K562 (cell line): ENCODE measurements around the gene USP38. TPM values are rescaled to one million over a fixed set of nuclear protein-coding genes. Genes with fewer than 3 reads are reported as not detected.

Experiments used
- CCNT2 ChIP-seq: IDR thresholded peaks from 2 replicates; pipeline ENCODE4 v1.6.1; 2011; ENCODE audit warnings: borderline replicate concordance, low read depth, mild to moderate bottlenecking, moderate library complexity, mixed read lengths, low read length; ENCODE audit not compliant: insufficient read length; ENCODE audit errors: extremely low read depth
- CHD2 ChIP-seq: IDR thresholded peaks from 2 replicates; pipeline ENCODE4 v1.6.1; 2011; ENCODE audit warnings: low read depth, low read length
- ESRRB ChIP-seq: fragments of 250-450 bp; sonication (Bioruptor Pico); IDR thresholded peaks from 2 replicates; pipeline ENCODE4 v1.5.0; 2020; ENCODE audit warnings: mild to moderate bottlenecking, moderate library complexity, borderline replicate concordance
- JUN ChIP-seq, 2 experiments: sonication (generic) in 1 of 2; formaldehyde crosslinking in 1 of 2; IDR thresholded peaks; 2 replicates each; pipeline versions ENCODE4 v1.6.1 to v1.8.0; 2012 to 2022; ENCODE audit warnings: borderline replicate concordance in 2 of 2, mild to moderate bottlenecking in 2 of 2, improper control_type of control experiment in 1 of 2, low read depth in 1 of 2, low read length in 1 of 2, missing genetic modification reagents in 1 of 2
- NFE2 ChIP-seq: IDR thresholded peaks from 2 replicates; pipeline ENCODE4 v1.6.1; 2014; ENCODE audit warnings: antibody characterized with exemption, low read depth
- NFIC ChIP-seq: fragments of 450-650 bp; IDR thresholded peaks from 2 replicates; pipeline ENCODE4 v1.6.1; 2017; ENCODE audit warnings: mild to moderate bottlenecking, inconsistent platforms
- PTBP1 ChIP-seq: fragments of 200-400 bp; formaldehyde crosslinking; IDR thresholded peaks from 2 replicates; pipeline ENCODE4 v1.6.1; 2017; ENCODE audit warnings: low read depth, low read length
- RB1 ChIP-seq: fragments of 450-650 bp; IDR thresholded peaks from 2 replicates; pipeline ENCODE4 v1.6.1; 2017; ENCODE audit warnings: low read depth, mild to moderate bottlenecking
- SAP30 ChIP-seq: fragments of 200-600 bp; sonication (generic); IDR thresholded peaks from 2 replicates; pipeline ENCODE4 v1.6.1; 2012; ENCODE audit warnings: borderline replicate concordance, low read depth, mild to moderate bottlenecking, moderate library complexity, low read length, control low read depth, inconsistent platforms; ENCODE audit not compliant: insufficient read depth, poor library complexity, severe bottlenecking
- SRSF3 ChIP-seq: fragments of 200-400 bp; formaldehyde crosslinking; IDR thresholded peaks from 2 replicates; pipeline ENCODE4 v1.6.1; 2016; ENCODE audit warnings: mild to moderate bottlenecking, low read length, moderate library complexity; ENCODE audit not compliant: insufficient read depth
- TAF9B ChIP-seq: fragments of 450-650 bp; IDR thresholded peaks from 2 replicates; pipeline ENCODE4 v1.6.1; 2018; ENCODE audit warnings: mild to moderate bottlenecking; ENCODE audit not compliant: partially characterized antibody
- ZNF354B ChIP-seq: fragments of 250-450 bp; sonication (Bioruptor Pico); IDR thresholded peaks from 2 replicates; pipeline ENCODE4 v1.4.0; 2020
- ZNF561 ChIP-seq: fragments of 450-650 bp; formaldehyde crosslinking; conservative IDR thresholded peaks from 2 replicates; pipeline ENCODE4 v1.4.0; 2020; ENCODE audit warnings: mild to moderate bottlenecking, moderate library complexity
- polyA plus RNA-seq, 8 experiments: library from polyadenylated mRNA; depleted of rRNA in 4 of 8; stranded (reverse) in 5 of 8; unstranded in 3 of 8; fragments of >200 nt; fragmentation: Nextera tagmentation in 2 of 8; fragmentation: Illumina TruSeq in 1 of 8; extraction: Ambion mirVana in 2 of 8; extraction: Trizol in 1 of 8; gene quantifications; 2 replicates each; pipeline versions ENCODE4 v1.2.1 to v1.2.3, GENCODE V29; 2011 to 2014; ENCODE audit warnings: inconsistent platforms in 1 of 8, missing spikeins in 1 of 8
- total RNA-seq, 7 experiments: library from RNA; depleted of rRNA in 6 of 7; stranded (reverse); fragments of >200 nt in 6 of 7; fragmentation: Illumina TruSeq in 2 of 7; extraction: Trizol in 2 of 7; gene quantifications; 2 replicates each; pipeline versions ENCODE4 v1.2.1 to v1.2.3, GENCODE V29; 2011 to 2021; ENCODE audit warnings: low replicate concordance in 1 of 7
- TF ChIP-seq, protein P1 (sequence below): fragments of 250-450 bp; sonication (Bioruptor Pico); IDR thresholded peaks from 2 replicates; pipeline ENCODE4 v1.4.0; 2020
- TF ChIP-seq, protein P2 (sequence below): sonication (generic); formaldehyde crosslinking; IDR thresholded peaks from 2 replicates; pipeline ENCODE4 v1.8.1; 2023; ENCODE audit warnings: mild to moderate bottlenecking, missing genetic modification reagents
- TF ChIP-seq, protein P3 (sequence below): fragments of 450-650 bp; formaldehyde crosslinking; IDR thresholded peaks from 2 replicates; pipeline ENCODE4 v1.4.0; 2020; ENCODE audit warnings: mild to moderate bottlenecking
- TF ChIP-seq, protein P4 (sequence below): sonication (generic); formaldehyde crosslinking; IDR thresholded peaks from 2 replicates; pipeline ENCODE4 v1.8.0; 2022; ENCODE audit warnings: missing genetic modification reagents, mild to moderate bottlenecking, moderate library complexity, borderline replicate concordance

The USP38 gene
- total and polyA plus RNA-seq, 9 of the 15 experiments (the other 6 are each of a cell fraction or from before 2014, with no cell fraction given): 4.2 to 20.6 (median 11.2) TPM

DNA sequence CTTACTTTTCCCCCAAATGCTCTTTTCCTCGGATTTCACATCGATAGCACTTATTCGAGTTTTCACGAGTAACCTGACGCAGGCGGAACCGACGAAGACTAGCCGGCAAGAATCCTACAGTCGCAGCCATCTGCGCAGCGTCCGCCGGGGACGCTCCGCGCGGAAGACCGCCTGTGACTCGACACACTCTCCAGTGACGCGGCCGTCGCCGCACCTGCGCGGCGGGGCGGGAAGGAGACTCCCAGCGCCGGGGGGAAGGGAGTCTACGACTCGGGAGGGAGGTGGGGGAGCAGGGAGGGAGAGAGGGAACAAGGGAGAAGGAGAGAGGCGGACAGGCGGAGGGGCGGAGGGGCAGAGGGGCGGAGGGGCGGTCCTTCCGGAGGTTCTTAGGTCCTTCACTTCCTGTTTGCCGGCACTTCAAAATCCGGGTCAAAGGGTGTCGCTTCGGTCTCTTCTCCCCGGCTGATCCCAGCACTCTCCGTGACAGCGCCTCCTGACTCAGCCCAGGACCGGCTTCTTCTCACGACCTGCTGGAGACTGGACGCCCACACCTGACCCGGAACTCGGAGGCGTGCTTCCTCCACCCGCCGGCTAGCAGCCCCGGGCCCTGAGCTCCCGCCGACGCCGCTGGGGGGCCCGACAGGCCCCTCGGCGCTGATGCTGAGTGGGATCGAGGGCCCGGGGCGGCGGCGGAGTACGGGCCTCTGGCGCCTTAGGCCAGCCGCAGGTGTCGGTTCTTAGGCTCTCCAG is at the start of gene USP38 (continued):
- TF ChIP-seq, protein P1, sequence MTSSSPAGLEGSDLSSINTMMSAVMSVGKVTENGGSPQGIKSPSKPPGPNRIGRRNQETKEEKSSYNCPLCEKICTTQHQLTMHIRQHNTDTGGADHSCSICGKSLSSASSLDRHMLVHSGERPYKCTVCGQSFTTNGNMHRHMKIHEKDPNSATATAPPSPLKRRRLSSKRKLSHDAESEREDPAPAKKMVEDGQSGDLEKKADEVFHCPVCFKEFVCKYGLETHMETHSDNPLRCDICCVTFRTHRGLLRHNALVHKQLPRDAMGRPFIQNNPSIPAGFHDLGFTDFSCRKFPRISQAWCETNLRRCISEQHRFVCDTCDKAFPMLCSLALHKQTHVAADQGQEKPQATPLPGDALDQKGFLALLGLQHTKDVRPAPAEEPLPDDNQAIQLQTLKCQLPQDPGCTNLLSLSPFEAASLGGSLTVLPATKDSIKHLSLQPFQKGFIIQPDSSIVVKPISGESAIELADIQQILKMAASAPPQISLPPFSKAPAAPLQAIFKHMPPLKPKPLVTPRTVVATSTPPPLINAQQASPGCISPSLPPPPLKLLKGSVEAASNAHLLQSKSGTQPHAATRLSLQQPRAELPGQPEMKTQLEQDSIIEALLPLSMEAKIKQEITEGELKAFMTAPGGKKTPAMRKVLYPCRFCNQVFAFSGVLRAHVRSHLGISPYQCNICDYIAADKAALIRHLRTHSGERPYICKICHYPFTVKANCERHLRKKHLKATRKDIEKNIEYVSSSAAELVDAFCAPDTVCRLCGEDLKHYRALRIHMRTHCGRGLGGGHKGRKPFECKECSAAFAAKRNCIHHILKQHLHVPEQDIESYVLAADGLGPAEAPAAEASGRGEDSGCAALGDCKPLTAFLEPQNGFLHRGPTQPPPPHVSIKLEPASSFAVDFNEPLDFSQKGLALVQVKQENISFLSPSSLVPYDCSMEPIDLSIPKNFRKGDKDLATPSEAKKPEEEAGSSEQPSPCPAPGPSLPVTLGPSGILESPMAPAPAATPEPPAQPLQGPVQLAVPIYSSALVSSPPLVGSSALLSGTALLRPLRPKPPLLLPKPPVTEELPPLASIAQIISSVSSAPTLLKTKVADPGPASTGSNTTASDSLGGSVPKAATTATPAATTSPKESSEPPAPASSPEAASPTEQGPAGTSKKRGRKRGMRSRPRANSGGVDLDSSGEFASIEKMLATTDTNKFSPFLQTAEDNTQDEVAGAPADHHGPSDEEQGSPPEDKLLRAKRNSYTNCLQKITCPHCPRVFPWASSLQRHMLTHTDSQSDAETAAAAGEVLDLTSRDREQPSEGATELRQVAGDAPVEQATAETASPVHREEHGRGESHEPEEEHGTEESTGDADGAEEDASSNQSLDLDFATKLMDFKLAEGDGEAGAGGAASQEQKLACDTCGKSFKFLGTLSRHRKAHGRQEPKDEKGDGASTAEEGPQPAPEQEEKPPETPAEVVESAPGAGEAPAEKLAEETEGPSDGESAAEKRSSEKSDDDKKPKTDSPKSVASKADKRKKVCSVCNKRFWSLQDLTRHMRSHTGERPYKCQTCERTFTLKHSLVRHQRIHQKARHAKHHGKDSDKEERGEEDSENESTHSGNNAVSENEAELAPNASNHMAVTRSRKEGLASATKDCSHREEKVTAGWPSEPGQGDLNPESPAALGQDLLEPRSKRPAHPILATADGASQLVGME (CRISPR knock-in tag): 0 out of 2 replicates have a peak, but pooled peaks have one; percentile 55
- no peak; the same call in 1 of the 2 replicates for TF ChIP-seq JUN (IDR thresholded peaks at IDR 0.05; ENCODE audit: borderline replicate concordance, low read depth, low read length)
- no peak for TF ChIP-seq JUN (CRISPR knock-in tag; IDR thresholded peaks at IDR 0.05; ENCODE audit: borderline replicate concordance)
- TF ChIP-seq ESRRB (CRISPR knock-in tag): no peak
- TF ChIP-seq, protein P2, sequence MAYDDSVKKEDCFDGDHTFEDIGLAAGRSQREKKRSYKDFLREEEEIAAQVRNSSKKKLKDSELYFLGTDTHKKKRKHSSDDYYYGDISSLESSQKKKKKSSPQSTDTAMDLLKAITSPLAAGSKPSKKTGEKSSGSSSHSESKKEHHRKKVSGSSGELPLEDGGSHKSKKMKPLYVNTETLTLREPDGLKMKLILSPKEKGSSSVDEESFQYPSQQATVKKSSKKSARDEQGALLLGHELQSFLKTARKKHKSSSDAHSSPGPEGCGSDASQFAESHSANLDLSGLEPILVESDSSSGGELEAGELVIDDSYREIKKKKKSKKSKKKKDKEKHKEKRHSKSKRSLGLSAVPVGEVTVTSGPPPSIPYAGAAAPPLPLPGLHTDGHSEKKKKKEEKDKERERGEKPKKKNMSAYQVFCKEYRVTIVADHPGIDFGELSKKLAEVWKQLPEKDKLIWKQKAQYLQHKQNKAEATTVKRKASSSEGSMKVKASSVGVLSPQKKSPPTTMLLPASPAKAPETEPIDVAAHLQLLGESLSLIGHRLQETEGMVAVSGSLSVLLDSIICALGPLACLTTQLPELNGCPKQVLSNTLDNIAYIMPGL: no peak
- TF ChIP-seq SRSF3: 0 out of 2 replicates have a peak, but pooled peaks have one; percentile 30
- no peak for TF ChIP-seq ZNF354B (CRISPR knock-in tag)
- peak; percentile 36; the same call in 1 of the 2 replicates for TF ChIP-seq CHD2
- peak; percentile 53 for TF ChIP-seq CCNT2
- no peak for TF ChIP-seq PTBP1
- TF ChIP-seq TAF9B: peak; percentile 50
- no peak for TF ChIP-seq ZNF561 (CRISPR knock-in tag)
- TF ChIP-seq, protein P3, sequence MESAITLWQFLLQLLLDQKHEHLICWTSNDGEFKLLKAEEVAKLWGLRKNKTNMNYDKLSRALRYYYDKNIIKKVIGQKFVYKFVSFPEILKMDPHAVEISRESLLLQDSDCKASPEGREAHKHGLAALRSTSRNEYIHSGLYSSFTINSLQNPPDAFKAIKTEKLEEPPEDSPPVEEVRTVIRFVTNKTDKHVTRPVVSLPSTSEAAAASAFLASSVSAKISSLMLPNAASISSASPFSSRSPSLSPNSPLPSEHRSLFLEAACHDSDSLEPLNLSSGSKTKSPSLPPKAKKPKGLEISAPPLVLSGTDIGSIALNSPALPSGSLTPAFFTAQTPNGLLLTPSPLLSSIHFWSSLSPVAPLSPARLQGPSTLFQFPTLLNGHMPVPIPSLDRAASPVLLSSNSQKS (CRISPR knock-in tag): no peak
- peak; percentile 53 for TF ChIP-seq RB1
- peak; percentile 55 for TF ChIP-seq SAP30
- TF ChIP-seq NFIC: peak; percentile 27; the same call in 1 of the 2 replicates
- TF ChIP-seq, protein P4, sequence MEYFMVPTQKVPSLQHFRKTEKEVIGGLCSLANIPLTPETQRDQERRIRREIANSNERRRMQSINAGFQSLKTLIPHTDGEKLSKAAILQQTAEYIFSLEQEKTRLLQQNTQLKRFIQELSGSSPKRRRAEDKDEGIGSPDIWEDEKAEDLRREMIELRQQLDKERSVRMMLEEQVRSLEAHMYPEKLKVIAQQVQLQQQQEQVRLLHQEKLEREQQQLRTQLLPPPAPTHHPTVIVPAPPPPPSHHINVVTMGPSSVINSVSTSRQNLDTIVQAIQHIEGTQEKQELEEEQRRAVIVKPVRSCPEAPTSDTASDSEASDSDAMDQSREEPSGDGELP (CRISPR knock-in tag): peak; percentile 64
- peak; percentile 57; the same call in 1 of the 2 replicates for TF ChIP-seq NFE2
